ENCODE results near the gene CERK. TPM values are rescaled to one million over a fixed set of nuclear protein-coding genes. Genes with fewer than 3 reads are reported as not detected.

CERK gene
- total RNA-seq, 5 donors from 2014 or later (not counting 1 experiment from before 2014, with no cell fraction given): 77.4 to 155 (median 125) TPM

GRCh38 chr22:46728470-46728869 lies 9.6 kb downstream of the CERK start:
- CTCF ChIA-PET: interaction anchor here in 1 of 2 donors (0.6 kb wide), 1 partner anchor 75 kb away, joined by 9 read pairs; no protein-coding TSS in a partner anchor
- no peak for DNase-seq
- Mint-ChIP-seq H3K27me3 (no peaks in the 10 kb centered on the region), H3K27ac (no peak overlapping the region), H3K4me3 (no peak overlapping the region), H3K36me3 (peaks cover 31% of the 10 kb centered on the region), H3K9me3 (no peaks in the 10 kb centered on the region), H3K4me1 (peaks cover 40 to 69% (median 68%) of the 10 kb centered on the region in 3 donors)
- peaks cover 19 to 47% of the 10 kb centered on the region in 2 donors for H3K36me3 ChIP-seq (ENCODE audit: control insufficient read depth in 2 of 2, extremely low read depth in 1 of 2, insufficient read depth in 1 of 2, low read length in 1 of 2)
- no peak overlapping the region for H3K4me3 ChIP-seq (ENCODE audit: control insufficient read depth in 1 of 2, extremely low read depth in 1 of 2, low read length in 1 of 2)
- WGBS (ENCODE audit: insufficient coverage): 95% methylated on average over 11 of the region's 11 CpGs
- POLR2A ChIA-PET: no interaction called here
- H3K27ac ChIP-seq (ENCODE audit: low read length): no peak overlapping the region
- no peaks in the 10 kb centered on the region for H3K27me3 ChIP-seq (replicated peaks in 1 of 2; ENCODE audit: control insufficient read depth in 2 of 2, extremely low read depth in 1 of 2, insufficient read depth in 2 of 2, low read length in 1 of 2)
- ATAC-seq (replicated peaks in 1 of 4): no peak
- H3K9me3 ChIP-seq: no peaks in the 10 kb centered on the region
- peaks cover 8 to 60% of the 10 kb centered on the region in 2 experiments for H3K4me1 ChIP-seq (ENCODE audit: control insufficient read depth in 1 of 2, extremely low read depth in 1 of 2, insufficient read depth in 2 of 2, low read length in 2 of 2)

GRCh38 chr22:46727813-46728364 lies 10.2 kb downstream of the CERK start:
- 83% methylated on average over 16 of the region's 19 CpGs for WGBS (ENCODE audit: insufficient coverage)
- peaks cover 41 to 72% (median 69%) of the 10 kb centered on the region in 3 donors for H3K4me1 Mint-ChIP-seq

GRCh38 chr22:46726986-46727317 lies 11.1 kb downstream of the CERK start:
- ATAC-seq (replicated peaks in 1 of 4) (no peak), DNase-seq (no peak)
- 93% methylated on average over 3 of the region's 3 CpGs for WGBS (ENCODE audit: insufficient coverage)
- H3K36me3 ChIP-seq (ENCODE audit: control insufficient read depth in 2 of 2, extremely low read depth in 1 of 2, insufficient read depth in 1 of 2, low read length in 1 of 2): peaks cover 19 to 55% of the 10 kb centered on the region in 2 donors
- no peak overlapping the region for H3K27ac Mint-ChIP-seq
- H3K9me3 Mint-ChIP-seq: no peaks in the 10 kb centered on the region
- no peaks in the 10 kb centered on the region for H3K9me3 ChIP-seq
- H3K4me3 Mint-ChIP-seq: no peak overlapping the region
- POLR2A ChIA-PET: interaction anchor here in 1 of 2 donors (0.6 kb wide), 1 partner anchor 36 kb away, joined by 3 read pairs; no protein-coding TSS in a partner anchor
- H3K4me1 ChIP-seq (ENCODE audit: control insufficient read depth in 1 of 2, extremely low read depth in 1 of 2, insufficient read depth in 2 of 2, low read length in 2 of 2): peaks cover 5 to 47% of the 10 kb centered on the region in 2 experiments
- H3K27me3 Mint-ChIP-seq: no peaks in the 10 kb centered on the region
- peaks cover 44 to 67% (median 65%) of the 10 kb centered on the region in 3 donors for H3K4me1 Mint-ChIP-seq
- H3K36me3 Mint-ChIP-seq: peaks cover 27% of the 10 kb centered on the region
- H3K27ac ChIP-seq (ENCODE audit: low read length): no peak overlapping the region
- CTCF ChIA-PET: interaction anchor here in 1 of 2 donors (0.6 kb wide), 1 partner anchor 103 kb away, joined by 3 read pairs; no protein-coding TSS in a partner anchor
- no peaks in the 10 kb centered on the region for H3K27me3 ChIP-seq (replicated peaks in 1 of 2; ENCODE audit: control insufficient read depth in 2 of 2, extremely low read depth in 1 of 2, insufficient read depth in 2 of 2, low read length in 1 of 2)
- H3K4me3 ChIP-seq (ENCODE audit: control insufficient read depth in 1 of 2, extremely low read depth in 1 of 2, low read length in 1 of 2): no peak overlapping the region

More at GRCh38 chr22:46727813-46728364, 10.2 kb downstream of the CERK start:
- ChIA-PET POLR2A (no interaction called here), CTCF (no interaction called here)
- H3K9me3 Mint-ChIP-seq: no peaks in the 10 kb centered on the region
- Histone ChIP-seq H3K4me1 (ENCODE audit: control insufficient read depth in 1 of 2, extremely low read depth in 1 of 2, insufficient read depth in 2 of 2, low read length in 2 of 2) (peaks cover 8 to 55% of the 10 kb centered on the region in 2 experiments), H3K27ac (ENCODE audit: low read length) (no peak overlapping the region), H3K27me3 (replicated peaks in 1 of 2; ENCODE audit: control insufficient read depth in 2 of 2, extremely low read depth in 1 of 2, insufficient read depth in 2 of 2, low read length in 1 of 2) (no peaks in the 10 kb centered on the region), H3K4me3 (ENCODE audit: control insufficient read depth in 1 of 2, extremely low read depth in 1 of 2, low read length in 1 of 2) (no peak overlapping the region), H3K36me3 (ENCODE audit: control insufficient read depth in 2 of 2, extremely low read depth in 1 of 2, insufficient read depth in 1 of 2, low read length in 1 of 2) (peaks cover 19 to 51% of the 10 kb centered on the region in 2 donors), H3K9me3 (no peaks in the 10 kb centered on the region)
- ATAC-seq (replicated peaks in 1 of 4): no peak
- H3K27me3 Mint-ChIP-seq: no peaks in the 10 kb centered on the region
- no peak for DNase-seq
- no peak overlapping the region for H3K4me3 Mint-ChIP-seq
- peaks cover 31% of the 10 kb centered on the region for H3K36me3 Mint-ChIP-seq
- H3K27ac Mint-ChIP-seq: no peak overlapping the region

- H3K36me3 Mint-ChIP-seq: peaks cover 21% of the 10 kb centered on the region
- H3K27ac ChIP-seq (ENCODE audit: low read length): no peak overlapping the region
- H3K27me3 ChIP-seq (replicated peaks in 1 of 2; ENCODE audit: control insufficient read depth in 2 of 2, extremely low read depth in 1 of 2, insufficient read depth in 2 of 2, low read length in 1 of 2): no peaks in the 10 kb centered on the region
- H3K4me3 Mint-ChIP-seq: no peak overlapping the region
- WGBS (ENCODE audit: insufficient coverage): 93% methylated on average over 29 of the region's 38 CpGs
- peaks cover 38 to 65% (median 62%) of the 10 kb centered on the region in 3 donors for H3K4me1 Mint-ChIP-seq
- POLR2A ChIA-PET: interaction anchor here in 1 of 2 donors (0.6 kb wide), 1 partner anchor 37 kb away, joined by 3 read pairs; no protein-coding TSS in a partner anchor
- no peak for ATAC-seq (replicated peaks in 1 of 4)
- CTCF ChIA-PET: interaction anchor here in 1 of 2 donors (0.6 kb wide), 1 partner anchor 102 kb away, joined by 3 read pairs; no protein-coding TSS in a partner anchor
- no peak overlapping the region for H3K27ac Mint-ChIP-seq
- no peak for DNase-seq
- no peaks in the 10 kb centered on the region for H3K27me3 Mint-ChIP-seq
- no peak overlapping the region for H3K4me3 ChIP-seq (ENCODE audit: control insufficient read depth in 1 of 2, extremely low read depth in 1 of 2, low read length in 1 of 2)
- no peaks in the 10 kb centered on the region for H3K9me3 Mint-ChIP-seq
- H3K4me1 ChIP-seq (ENCODE audit: control insufficient read depth in 1 of 2, extremely low read depth in 1 of 2, insufficient read depth in 2 of 2, low read length in 2 of 2): peaks cover 5 to 46% of the 10 kb centered on the region in 2 experiments
- no peaks in the 10 kb centered on the region for H3K9me3 ChIP-seq
- H3K36me3 ChIP-seq (ENCODE audit: control insufficient read depth in 2 of 2, extremely low read depth in 1 of 2, insufficient read depth in 1 of 2, low read length in 1 of 2): peaks cover 15 to 55% of the 10 kb centered on the region in 2 donors
Measured at GRCh38 chr22:46726066-46726985, 11.7 kb downstream of the CERK start.

- Mint-ChIP-seq H3K4me3 (no peak overlapping the region), H3K4me1 (peaks cover 28 to 57% (median 54%) of the 10 kb centered on the region in 3 donors), H3K36me3 (peaks cover 18% of the 10 kb centered on the region), H3K9me3 (no peaks in the 10 kb centered on the region), H3K27me3 (no peaks in the 10 kb centered on the region), H3K27ac (no peak overlapping the region)
- H3K27me3 ChIP-seq (replicated peaks in 1 of 2; ENCODE audit: control insufficient read depth in 2 of 2, extremely low read depth in 1 of 2, insufficient read depth in 2 of 2, low read length in 1 of 2): no peaks in the 10 kb centered on the region
- H3K27ac ChIP-seq (ENCODE audit: low read length): no peak overlapping the region
- H3K4me3 ChIP-seq (ENCODE audit: control insufficient read depth in 1 of 2, extremely low read depth in 1 of 2, low read length in 1 of 2): no peak overlapping the region
- POLR2A ChIA-PET: no interaction called here
- DNase-seq (no peak), ATAC-seq (replicated peaks in 1 of 4) (no peak)
- H3K9me3 ChIP-seq: no peaks in the 10 kb centered on the region
- WGBS (ENCODE audit: insufficient coverage): 98% methylated on average over 12 of the region's 18 CpGs
- CTCF ChIA-PET: interaction anchor here in 1 of 2 donors (1.1 kb wide), 1 partner anchor 76 kb away, joined by 3 read pairs; no protein-coding TSS in a partner anchor
- H3K36me3 ChIP-seq (ENCODE audit: control insufficient read depth in 2 of 2, extremely low read depth in 1 of 2, insufficient read depth in 1 of 2, low read length in 1 of 2): peaks cover 15 to 65% of the 10 kb centered on the region in 2 donors
- peaks cover 0 to 38% of the 10 kb centered on the region in 2 experiments for H3K4me1 ChIP-seq (ENCODE audit: control insufficient read depth in 1 of 2, extremely low read depth in 1 of 2, insufficient read depth in 2 of 2, low read length in 2 of 2)
Measured at GRCh38 chr22:46725096-46725495, 13.0 kb downstream of the CERK start.

GRCh38 chr22:46723882-46724281 lies 14.2 kb downstream of the CERK start:
- Histone ChIP-seq H3K27ac (ENCODE audit: low read length) (no peak overlapping the region), H3K36me3 (ENCODE audit: control insufficient read depth in 2 of 2, extremely low read depth in 1 of 2, insufficient read depth in 1 of 2, low read length in 1 of 2) (peaks cover 14 to 69% of the 10 kb centered on the region in 2 donors), H3K4me3 (ENCODE audit: control insufficient read depth in 1 of 2, extremely low read depth in 1 of 2, low read length in 1 of 2) (no peak overlapping the region), H3K4me1 (ENCODE audit: control insufficient read depth in 1 of 2, extremely low read depth in 1 of 2, insufficient read depth in 2 of 2, low read length in 2 of 2) (peaks cover 0 to 31% of the 10 kb centered on the region in 2 experiments), H3K27me3 (replicated peaks in 1 of 2; ENCODE audit: control insufficient read depth in 2 of 2, extremely low read depth in 1 of 2, insufficient read depth in 2 of 2, low read length in 1 of 2) (no peaks in the 10 kb centered on the region), H3K9me3 (no peaks in the 10 kb centered on the region)
- Mint-ChIP-seq H3K4me3 (no peak overlapping the region), H3K4me1 (peaks cover 27 to 53% (median 50%) of the 10 kb centered on the region in 3 donors), H3K27me3 (no peaks in the 10 kb centered on the region), H3K27ac (no peak overlapping the region), H3K36me3 (peaks cover 20% of the 10 kb centered on the region), H3K9me3 (no peaks in the 10 kb centered on the region)
- DNase-seq (no peak), ATAC-seq (replicated peaks in 1 of 4) (no peak)
- 96% methylated on average over 8 of the region's 9 CpGs for WGBS (ENCODE audit: insufficient coverage)
- ChIA-PET CTCF (interaction anchor here in 1 of 2 donors (1.1 kb wide), 1 partner anchor 77 kb away, joined by 3 read pairs; no protein-coding TSS in a partner anchor), POLR2A (no interaction called here)
